CMK (cell line): ENCODE results near the gene NR2F2.

Experiments
- DNase-seq: peaks from one replicate; pipeline ENCODE4 v3.0.0-alpha.2; 2010; ENCODE audit warnings: low read depth

Gene NR2F2

DNA sequence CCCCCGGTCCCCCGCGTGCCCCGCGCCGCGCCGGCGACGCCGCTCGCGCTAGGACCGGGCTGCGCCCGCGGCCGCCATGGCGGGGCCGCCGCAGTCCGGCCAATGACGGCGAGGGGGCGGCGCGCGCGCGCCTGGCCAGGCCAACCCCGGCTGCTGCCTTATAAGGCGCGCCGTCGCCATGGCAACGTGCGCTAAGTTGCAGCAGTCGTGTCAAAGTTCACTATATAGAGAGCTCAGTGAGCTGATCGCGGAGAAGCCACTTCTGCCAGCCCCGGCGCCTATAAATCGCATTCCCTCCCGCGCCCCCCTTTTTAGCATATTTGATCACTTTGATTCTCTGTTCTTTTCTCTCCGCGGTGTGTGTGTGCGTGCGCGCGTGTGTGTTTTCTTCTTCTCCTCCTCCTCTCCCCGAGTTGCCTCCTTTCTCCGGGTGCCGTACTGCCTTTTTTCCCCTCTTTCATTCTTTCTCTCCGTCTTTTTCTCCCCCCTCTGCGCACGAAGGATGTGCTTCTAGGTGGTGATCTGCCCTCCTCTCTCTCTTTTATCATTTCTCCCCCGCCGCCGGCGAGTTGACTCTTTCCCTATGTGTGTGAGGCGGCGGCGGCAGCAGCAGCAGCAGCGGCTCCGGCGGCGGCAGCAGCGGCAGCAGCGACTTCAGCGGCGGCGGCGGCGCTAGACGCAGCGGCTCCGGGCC, at the start of gene NR2F2:
Gene NR2F2 (plus strand): TSS at position 251 of the 694 bp plus-strand sequence. CDS start 1,406 bp downstream, outside the sequence.
- DNase-seq, result peak; percentile 76

DNA sequence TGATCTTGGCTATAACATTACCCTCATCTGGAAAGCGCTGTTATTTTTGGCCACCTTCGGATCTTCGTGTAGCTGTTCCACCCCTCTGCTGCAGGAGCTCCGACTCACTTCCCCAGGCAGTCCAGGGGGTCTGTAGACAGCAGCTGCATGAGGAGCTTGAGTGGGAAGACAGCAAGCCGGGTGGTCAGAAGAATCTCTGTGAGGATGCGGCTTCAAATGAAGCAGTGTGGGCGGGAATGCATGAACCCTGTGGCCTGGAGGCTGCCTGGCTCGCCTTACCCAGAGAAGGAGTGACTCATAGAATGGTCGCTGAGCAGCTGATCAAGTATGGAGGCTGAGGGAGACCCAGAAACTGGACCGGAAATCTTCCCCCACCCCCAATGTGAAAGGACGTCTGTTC, 45.2 kb upstream of the NR2F2 start:
- no peak for DNase-seq

DNA sequence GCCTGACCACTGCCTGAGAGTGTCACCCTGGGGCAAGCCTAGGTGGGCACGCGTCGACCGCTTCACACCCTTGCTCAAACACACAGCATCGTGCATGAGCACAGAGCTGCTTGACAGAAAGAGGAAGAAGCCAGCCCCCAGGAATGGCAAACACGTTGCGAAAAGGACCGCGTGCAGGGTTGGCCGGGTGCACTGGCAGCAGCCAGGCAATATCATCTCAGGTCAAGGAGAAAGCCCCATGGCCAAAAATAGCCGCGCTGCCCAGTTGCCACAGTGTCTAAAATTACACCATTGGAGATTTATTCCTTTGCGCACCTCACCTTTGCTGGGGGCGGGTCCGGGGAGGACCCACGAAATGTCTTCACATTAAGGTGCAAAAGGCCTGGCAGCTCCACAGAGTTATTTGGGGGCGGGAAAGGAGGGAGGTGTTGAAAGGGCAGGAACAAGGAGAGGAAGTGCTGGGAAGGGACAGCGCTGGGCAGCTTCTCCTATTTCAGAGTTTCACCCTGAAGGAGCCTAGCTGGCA, 44.7 kb upstream of the NR2F2 start:
- no peak for DNase-seq

DNA sequence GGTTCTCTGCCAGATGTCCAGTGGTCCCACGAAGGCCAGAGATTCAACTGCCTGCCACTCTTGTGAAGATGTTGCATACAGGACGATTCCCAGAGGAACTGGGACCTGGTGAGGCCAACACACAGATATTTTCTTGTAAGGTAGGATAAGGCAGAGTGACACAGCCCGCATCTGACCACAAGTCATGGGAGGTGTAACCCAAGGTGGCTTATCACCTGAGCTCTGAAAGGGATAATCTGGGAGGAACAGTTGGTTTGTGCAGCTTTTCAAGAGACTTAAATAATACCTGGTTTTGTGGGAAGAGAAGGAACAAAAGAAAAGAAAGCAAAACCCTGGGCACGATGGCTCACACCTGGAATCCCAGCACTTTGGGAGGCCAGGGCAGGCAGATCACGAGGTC, 39.8 kb upstream of the NR2F2 start:
- DNase-seq, result no peak

DNA sequence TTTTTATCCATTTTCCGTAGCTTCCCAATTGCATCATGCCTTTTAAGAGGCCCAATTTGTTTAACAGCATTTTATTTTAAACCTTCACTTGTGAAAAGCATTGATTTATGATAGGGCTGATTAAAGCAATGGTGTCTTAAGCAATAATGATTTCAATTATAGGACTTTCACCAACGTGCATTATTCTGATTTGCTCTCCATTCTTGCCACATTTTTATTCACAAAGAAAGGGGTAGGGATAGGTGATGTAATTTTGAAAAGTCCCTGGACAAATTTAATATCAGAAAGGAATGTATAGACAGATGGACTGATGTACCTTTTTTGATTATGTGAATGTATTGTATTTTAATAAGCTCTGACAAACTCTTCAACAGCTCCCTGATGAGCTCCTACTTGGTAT, 37.9 kb upstream of the NR2F2 start:
- no peak for DNase-seq

DNA sequence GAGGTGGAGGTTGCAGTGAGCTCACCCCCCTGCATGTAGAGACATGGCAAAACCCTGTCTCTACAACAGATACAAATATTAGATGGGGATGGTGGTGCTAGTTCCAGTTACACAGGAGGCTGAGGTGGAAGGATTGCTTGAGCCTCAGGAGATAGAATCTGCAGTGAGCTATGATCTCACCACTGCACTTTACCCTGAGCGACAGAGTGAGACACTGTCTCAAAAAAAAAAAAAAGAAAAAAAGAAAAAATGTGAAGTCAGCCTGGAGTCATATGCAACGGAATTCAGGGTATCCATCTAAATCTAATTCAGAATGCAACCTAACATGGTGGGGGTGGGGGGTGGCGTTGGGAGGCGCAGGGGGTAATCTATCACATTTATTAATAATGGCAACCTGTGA, 37.1 kb upstream of the NR2F2 start:
- no peak for DNase-seq

DNA sequence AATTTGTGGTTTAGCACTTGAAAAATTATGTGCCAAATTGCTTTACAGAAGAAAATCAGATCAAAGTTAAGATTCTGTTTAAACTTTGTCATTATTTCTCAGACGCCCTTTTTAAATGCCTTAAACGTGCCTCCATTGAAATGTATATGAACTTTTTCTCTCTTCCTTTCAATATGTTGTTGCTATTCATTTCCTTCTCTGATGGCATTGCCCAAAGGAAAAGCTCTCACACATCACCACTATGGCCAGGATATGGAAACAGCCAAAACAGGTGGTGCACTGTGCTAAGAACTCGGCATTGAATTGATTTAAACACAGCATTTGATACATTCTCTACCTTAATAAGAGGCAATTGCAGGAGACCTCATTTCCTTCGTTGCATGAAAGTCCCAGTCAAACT, 35.7 kb upstream of the NR2F2 start:
- no peak for DNase-seq

DNA sequence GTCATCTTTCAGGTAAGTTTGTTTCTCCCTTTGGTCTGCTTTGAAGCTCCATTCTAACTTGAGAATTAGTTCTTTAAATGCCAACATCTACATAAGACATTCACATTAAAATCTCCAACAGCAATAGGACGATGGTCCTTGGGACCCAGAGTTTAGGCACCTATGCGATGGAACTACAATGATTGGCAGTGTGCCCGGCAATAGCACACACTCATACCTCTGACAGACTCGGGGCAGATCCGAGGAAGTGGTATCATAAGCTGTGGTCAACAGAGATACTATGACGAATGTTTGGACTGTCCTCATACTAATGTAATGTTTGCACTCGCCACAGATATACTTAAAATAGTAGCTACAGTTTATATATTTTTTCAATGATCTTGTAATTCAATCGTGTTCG, 34.2 kb upstream of the NR2F2 start:
- peak; percentile 29 for DNase-seq

DNA sequence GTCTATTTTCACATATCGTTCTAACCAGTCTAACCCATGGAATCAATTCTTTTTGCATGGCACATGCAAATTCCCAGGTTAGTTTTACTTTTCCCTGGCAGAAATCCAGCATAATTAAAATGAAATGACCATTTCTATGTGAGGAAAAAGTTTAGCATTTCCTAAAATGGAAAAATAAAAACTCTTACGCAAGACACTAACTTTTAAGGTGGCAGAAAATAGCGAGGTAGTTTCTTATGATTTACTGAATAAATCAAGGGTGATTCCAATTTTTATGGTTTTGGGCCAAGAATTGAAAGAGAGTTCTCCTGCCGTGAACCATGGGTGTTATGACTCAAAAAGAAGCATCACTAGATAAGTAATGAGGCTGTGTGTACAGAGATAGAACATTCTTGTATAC, 32.7 kb upstream of the NR2F2 start:
- no peak for DNase-seq

DNA sequence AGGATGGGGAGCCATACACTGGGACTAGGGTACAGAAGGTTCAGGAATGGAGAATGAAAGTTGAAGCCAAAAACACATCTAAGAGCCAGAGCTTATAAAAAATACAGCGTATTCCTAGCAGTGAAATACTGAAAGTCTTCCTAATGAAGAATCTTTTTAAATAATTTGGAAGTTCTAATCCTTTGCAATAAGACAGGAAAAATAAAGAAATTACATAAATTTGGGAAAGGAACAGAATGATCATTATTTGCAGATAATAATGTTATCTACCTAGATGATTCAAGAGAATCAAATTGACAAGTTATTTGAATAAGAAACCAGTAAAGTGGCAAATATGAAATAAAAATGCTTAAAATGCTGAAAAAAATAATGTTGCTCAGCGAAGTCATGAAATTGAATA, 32.3 kb upstream of the NR2F2 start:
- DNase-seq, result no peak

DNA sequence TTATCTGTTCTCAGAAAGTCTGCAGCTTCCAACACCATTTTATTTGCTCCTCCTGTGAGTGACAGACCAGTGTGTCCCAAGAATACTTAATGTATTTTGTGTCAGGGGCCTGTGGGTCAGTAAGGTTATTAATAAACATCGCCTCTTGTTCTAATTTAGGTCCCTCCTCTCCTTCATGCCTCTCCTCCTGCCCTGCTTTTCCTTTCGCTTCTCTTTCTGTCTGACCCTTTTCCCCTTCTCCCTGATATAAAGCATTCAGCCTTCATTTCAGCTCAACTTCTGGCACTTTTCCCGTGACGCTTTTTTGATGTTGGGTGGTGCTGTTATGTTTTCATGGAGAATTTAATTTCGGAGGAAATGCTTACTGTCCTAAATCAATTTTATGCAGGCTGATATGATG, 29.7 kb upstream of the NR2F2 start:
- DNase-seq, result no peak

DNA sequence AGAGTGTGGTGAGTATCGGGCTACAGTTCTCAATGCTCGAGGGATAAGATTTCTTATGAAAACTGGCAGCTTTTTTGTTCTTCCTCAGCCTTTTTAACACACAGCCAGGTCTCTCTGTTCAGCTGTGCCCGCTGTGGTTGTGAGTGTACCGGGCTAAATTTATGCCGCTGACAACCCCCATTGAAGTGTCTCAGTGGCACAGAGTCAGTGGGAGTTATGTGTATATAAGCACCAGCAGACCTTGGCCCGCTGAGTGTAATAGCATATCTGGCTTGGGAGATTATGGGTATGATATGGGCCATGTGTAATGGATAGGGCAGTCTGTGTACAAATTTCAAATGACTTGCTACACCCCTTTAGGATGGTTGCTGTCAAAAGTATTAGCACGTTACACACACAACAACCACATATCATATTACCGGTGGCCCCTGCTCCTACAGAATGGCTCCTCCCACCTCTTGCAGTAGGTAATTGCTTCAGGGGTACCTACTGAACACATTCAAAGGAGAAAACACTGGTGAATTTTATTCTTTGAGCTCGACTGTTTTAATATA, 26.9 kb upstream of the NR2F2 start:
- DNase-seq, result no peak

DNA sequence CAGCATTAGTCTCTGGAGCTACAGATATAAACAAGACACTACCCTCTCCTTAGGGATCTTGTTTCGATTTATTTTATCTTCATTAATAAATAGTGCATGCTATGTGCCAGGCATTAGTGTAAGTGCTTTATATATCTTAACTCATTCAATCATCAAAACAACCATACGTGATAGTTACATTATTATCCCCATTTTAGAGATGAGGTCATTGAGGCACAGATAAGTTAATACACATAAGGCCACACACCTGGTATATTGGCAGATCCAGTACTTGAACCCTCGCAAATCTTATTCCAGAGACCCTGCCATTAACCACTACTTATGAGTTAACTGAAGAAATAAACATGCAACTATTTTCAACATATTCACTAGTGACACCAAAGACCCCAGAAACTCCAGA, 25.7 kb upstream of the NR2F2 start:
- DNase-seq, result no peak

DNA sequence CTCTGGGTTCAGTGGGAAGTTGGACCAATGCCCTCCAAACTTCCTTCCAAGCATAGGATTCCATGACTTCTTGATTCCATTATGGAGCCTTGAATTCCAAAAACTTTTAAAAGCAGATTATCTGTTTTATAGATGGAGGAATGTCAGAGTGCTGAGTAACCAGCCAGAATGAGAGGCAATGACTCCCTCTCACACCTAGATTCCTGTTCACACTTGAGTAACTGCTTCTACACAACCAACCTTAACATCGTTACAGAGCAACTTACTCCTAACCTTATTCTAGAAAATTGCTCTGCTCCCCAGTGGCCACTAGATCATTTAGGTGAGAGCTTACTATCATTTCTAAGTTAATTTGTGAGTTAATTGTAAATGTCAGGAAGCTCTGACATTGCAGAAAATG, 24.2 kb upstream of the NR2F2 start:
- no peak for DNase-seq

DNA sequence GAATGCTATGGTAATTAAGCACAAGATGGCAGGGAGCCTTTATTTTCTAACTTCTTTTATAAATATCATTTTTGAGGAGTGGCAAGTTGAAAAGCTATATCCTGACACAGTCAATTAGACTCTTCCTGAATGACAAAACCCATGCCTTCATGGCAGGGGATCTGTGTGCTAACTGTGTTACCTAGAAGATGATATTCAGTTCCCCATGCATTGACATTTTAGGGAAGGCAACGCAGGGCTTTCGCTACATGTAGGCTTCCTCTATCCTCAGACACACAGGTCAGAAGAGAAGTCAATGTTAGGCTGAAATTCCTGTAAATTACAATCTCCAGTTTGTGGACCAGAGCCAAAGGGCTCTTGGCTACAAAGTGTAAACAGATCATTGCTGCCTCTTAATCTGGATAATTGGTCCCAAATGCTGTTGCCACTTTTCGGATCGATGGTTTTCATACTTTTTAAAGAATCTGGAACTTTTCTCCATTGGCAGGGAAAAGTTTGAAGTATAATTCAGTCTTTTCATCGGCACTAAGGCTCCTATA, 22.6 kb upstream of the NR2F2 start:
- DNase-seq, result no peak

DNA sequence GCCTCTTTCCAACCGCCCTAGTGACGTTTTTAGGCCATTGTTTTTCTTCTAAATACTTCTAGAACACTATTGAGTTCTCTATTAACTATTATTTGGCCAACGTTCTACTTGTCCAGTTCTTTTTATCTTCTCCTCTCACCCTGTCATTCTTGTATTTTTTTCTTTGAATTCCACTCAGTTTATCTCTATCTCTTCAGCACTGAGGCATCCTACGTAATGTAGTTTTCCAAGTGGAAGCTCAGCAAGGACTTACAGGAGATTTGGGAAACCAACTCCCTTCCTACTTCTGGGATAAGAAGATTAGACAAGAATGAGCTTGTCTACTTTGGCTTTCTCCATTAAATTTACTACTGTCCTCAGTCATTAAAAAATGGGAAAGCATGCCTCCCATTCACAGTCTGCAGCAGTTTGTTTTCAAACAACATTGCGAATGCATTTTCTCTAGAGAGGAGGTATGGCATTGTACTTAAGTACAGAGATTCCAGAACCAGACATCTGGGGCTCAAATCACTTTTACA, 21.3 kb upstream of the NR2F2 start:
- no peak for DNase-seq

DNA sequence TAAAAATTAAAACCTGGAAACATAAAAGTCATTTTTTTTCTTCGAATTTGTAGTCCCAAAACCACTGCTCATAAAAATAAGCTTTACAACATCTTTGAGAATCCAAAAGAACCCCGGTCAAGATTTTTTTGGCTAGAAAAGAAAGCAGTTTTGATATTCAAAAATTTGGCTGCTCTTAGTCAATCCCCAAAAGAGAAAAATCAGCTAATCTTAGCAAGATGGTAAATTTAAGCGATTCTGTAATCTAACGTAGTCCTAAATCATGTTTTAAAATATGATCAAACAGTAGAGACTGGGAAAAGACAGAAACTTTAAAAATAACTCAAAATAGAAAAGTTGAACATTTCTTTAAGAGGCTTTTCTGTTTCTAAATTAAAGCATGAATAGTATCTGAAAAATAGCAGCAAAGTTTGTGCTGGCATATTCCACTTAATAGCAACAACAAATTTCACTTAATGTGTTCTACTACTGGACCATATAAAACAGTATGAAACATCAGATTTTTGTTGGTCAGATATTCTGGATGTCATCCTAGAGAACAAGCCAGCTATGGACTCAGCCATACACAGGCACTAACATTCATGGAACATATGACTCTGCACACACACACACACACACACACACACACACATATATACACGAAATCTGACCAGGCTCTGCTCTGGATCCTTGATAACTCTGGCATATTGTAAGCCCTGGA, 19.1 kb upstream of the NR2F2 start:
- no peak for DNase-seq

DNA sequence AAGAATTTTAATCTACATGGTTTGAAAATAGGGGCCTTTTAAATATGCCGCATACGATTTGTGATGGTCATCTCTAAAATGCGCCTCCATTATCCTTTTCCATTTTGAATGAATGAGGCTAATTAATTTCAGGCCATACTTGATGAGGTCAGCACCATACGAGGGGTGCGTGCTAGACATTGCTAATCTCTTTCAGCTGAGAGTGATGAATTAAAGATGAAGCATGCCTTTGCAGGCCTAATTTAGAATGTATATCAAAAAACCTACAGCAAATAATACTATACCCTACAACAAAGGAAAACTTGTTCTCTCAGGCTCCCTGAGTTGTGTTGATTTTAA, 18.6 kb upstream of the NR2F2 start:
- DNase-seq, result no peak

DNA sequence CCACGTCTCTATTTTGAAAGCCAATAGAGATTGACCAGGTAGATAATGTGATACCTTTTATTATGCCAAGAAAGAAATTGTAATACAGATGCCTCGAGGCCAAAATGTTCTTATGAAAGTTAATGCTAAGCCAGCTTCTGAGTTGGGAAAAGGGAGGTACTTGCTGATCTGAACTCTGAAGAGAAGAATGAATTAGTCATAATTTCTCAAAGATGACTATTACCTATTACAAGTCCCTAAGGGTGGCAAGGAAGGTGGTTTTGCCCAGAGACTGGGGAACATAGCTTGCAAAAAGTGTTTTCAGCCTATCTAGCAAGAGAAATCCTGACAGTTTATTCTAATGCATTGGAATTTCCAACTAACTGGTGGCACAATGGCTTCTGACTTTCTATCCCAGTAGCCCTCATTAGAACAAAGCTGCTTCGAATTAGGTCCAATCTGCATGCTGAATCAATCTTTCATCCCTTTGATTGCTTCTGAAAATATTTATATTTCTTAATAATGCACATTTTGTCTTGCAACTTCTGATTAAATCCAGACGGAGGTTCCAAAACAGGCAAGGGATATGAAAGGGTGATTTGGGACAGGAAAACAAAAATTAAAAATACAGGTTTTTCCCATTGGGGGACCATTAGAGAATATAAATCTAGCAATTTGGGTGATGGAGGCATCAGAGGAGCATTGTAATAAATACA, 17.7 kb upstream of the NR2F2 start:
- DNase-seq, result no peak

DNA sequence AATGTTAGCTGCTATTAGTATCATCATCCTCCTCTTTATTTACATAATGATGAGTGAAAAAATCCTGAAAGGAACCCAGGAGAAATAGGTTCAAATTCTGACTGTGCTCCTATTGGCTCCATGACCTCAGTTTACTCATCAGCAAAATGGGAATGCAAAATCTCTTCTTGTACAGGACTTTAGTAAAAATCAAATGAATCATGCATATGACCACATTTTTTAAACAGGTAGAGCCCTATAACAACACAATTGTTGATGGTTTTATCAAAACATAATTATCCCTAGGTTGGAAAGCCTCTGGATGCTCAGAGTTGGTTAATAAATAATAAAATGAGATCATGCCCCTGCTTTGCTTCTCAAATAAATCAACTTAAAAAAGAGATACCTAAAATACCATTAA, 16.0 kb upstream of the NR2F2 start:
- no peak for DNase-seq

DNA sequence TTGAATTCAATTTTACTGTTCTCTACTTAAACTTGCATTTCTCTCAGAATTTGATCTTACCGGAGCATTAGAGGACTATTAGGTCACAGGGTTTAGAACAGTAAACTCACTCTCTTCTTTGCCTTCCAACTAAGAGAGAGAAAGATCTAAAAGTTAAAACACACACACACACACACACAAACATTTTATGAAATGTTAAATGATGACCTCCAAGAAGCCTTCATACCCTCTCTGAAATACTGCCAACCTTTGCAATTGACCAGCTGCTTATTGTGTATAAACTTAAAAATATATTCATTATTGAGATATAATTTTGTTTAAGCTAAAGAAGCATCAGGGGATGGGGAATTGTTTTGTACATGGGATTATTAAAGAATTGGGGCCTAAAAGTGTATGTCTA, 15.5 kb upstream of the NR2F2 start:
- no peak for DNase-seq

DNA sequence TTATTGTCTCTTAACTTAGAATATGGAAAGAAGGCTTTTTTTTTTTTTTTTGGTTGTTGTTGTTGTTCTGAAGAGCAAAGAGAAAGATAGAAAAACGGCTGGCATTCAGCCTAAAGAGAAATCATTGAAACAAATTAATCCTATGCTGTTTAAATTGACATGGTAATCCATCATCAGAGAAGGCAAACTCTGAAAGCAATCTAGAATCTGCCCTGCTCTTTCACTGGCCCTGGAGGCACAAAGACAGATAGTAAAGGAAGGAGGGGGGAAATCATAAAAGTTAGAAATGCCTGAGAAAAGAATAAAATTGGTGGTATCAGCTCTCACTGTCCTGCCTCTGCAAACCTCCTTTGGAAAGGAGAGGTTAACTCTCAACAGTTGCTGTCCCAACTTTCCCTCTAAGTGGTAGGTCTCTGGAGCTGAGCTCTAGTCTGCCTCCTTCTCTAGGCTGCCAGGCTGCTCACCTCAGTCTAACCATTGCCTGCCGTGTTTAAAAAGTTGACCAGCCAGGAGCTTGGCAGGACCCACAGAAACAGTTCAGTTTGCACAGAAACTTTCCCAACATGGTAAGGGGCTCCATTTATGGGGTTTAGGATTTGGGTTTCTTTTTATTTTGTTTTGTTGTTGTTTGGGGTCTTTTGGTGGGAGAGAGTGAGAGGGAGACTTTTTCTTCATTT, 13.4 kb upstream of the NR2F2 start:
- no peak for DNase-seq
